Pancreas (tissue), 10 donors: ENCODE data around the gene CCDC137. TPM values are rescaled to one million over a fixed set of nuclear protein-coding genes. Genes with fewer than 3 reads are reported as not detected.

Source experiments
- ATAC-seq, 4 donors: fragments of 200-7000 bp; cut with Tn5 transposase; one replicate each; pipeline versions ENCODE4 v1.8.0 to v1.9.1; 2020; ENCODE audit warnings: mild to moderate bottlenecking in 4 of 4, moderate library complexity in 4 of 4
- DNase-seq, 6 donors: peaks; one replicate each; pipeline ENCODE4 v3.0.0-alpha.2; 2020
- FAIRE-seq: peaks from 2 replicates; lab custom pipeline; 2012; peaks lifted over from hg19 to GRCh38; lab: Jason Lieb, UNC
- H3K27ac ChIP-seq, 4 donors: fragments of 200-600 bp; sonication (generic); 1 replicate in 3 of 4; 2 replicates in 1 of 4; pipeline versions ENCODE4 v1.5.0 to v1.8.0; 2020
- H3K27me3 ChIP-seq, 4 donors: fragments of 200-600 bp; one replicate each; pipeline ENCODE4 v1.8.0; 2021
- H3K36me3 ChIP-seq, 3 donors: fragments of 200-600 bp; sonication (generic) in 1 of 3; one replicate each; pipeline versions ENCODE4 v1.5.0 to v1.8.0; 2020 to 2021
- H3K4me1 ChIP-seq, 3 donors: fragments of 200-600 bp; one replicate each; pipeline ENCODE4 v1.8.0; 2021
- H3K4me3 ChIP-seq, 4 donors: fragments of 200-600 bp; sonication (generic) in 2 of 4; one replicate each; pipeline versions ENCODE4 v1.5.0 to v1.8.0; 2020 to 2021
- H3K9me3 ChIP-seq, 4 donors: fragments of 200-600 bp; one replicate each; pipeline ENCODE4 v1.8.0; 2021
- CTCF ChIP-seq, 4 donors: fragments of 200-600 bp; sonication (generic) in 3 of 4; IDR thresholded peaks; one replicate each; pipeline versions ENCODE4 v1.5.0 to v1.8.0; 2021; ENCODE audit warnings: antibody characterized with exemption in 4 of 4
- WGBS, 2 donors: extraction: QIAGEN DNeasy Blood & Tissue Kit; methylation state at CpG; one replicate each; pipeline ENCODE4 v1.1.7; 2013; 5-methylcytosine and 5-hydroxymethylcytosine counted together
- intact Hi-C, 3 donors: fragments of 100-400 bp; cut with DNase I; formaldehyde crosslinking; loops; one replicate each; pipeline versions ENCODE4 v1.11.1 to v1.14.2; 2022
- microRNA-seq, 2 donors: library from miRNA; unstranded; fragments of <30 nt; microRNA quantifications; one replicate each; pipeline versions ENCODE4 to v1.1.0, GENCODE V29; 2019 to 2020
- polyA plus RNA-seq, 2 donors: library from polyadenylated mRNA; stranded (reverse); fragments of 200-250 nt; gene quantifications; one replicate each; pipeline ENCODE4 v1.2.3, GENCODE V29; 2013
- total RNA-seq, 6 donors: library from RNA; stranded (reverse); fragmentation: NEBNext Ultra II Directional in 4 of 6; extraction: Animal tissue kit (Norgen Biotek cat#: 25700) in 4 of 6; gene quantifications; one replicate each; pipeline versions ENCODE4 v1.2.1 to v1.2.4, GENCODE V29; 2021 to 2023
- donor health status: healthy with polysubstance abuse.
- donor health status: DM: no; HTN: no; CAD: no; lungs with moderate emphysema.
- donor health status: DM: no; HTN: no; CAD: no.
- donor health status: control.
- donor health status: control.
- donor health status: Bipolar disorder and iron deficiency.
- donor health status: DM: yes; HTN: yes; CAD: no.
- donor health status: DM: no; HTN: no; CAD: no.
- donor health status: DM: no; HTN: no; CAD: no.
- donor health status: DM: yes; HTN: yes; CAD: no.

The CCDC137 gene
- total and polyA plus RNA-seq, 8 donors: 2.9 to 50.4 (median 6.8) TPM

DNA sequence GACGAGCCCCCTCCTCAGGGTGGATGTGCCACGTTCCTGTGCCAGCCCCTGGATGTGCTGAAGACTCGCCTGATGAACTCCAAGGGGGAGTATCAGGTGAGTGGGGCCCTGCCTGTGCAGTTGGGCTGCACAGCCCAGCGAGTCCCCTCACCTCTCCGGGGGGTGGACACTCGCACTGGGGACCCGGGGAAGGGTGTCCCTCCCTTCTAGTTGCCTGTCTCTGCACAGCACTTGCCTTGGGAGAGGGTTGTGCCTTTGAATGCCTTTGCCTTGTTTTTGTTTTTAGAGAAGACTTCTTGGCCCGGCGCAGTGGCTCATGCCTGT is 51.2 kb downstream of the CCDC137 start:
- no peaks in the 10 kb centered on the region for H3K9me3 ChIP-seq
- FAIRE-seq: no peak
- 93 to 94% methylated on average over 9 of the region's 9 CpGs for WGBS, 2 donors
- no peak overlapping the region for H3K27ac ChIP-seq
- H3K4me1 ChIP-seq: peaks cover 1 to 25% (median 11%) of the 10 kb centered on the region in 3 donors
- intact Hi-C loops: no loop called here
- no peak for DNase-seq
- no peak for TF ChIP-seq CTCF (IDR thresholded peaks at IDR 0.05)
- ATAC-seq: no peak
- H3K36me3 ChIP-seq: peaks cover 0 to 21% (median 0%) of the 10 kb centered on the region in 3 donors
- H3K4me3 ChIP-seq: no peak overlapping the region
- no peaks in the 10 kb centered on the region for H3K27me3 ChIP-seq

- Histone ChIP-seq H3K9me3 (no peaks in the 10 kb centered on the region), H3K27me3 (no peaks in the 10 kb centered on the region), H3K4me3 (no peak overlapping the region), H3K4me1 (peaks cover 15 to 19% (median 16%) of the 10 kb centered on the region in 3 donors), H3K36me3 (peaks cover 0 to 21% (median 0%) of the 10 kb centered on the region in 3 donors), H3K27ac (no peak overlapping the region)
- FAIRE-seq: no peak
- intact Hi-C loops: no loop called here
- ATAC-seq: no peak
- 86 to 89% methylated on average over 32 of the region's 33 CpGs for WGBS, 2 donors
- no peak for TF ChIP-seq CTCF (IDR thresholded peaks at IDR 0.05)
- DNase-seq: peak in 2 of 6 donors; percentile 52 to 80
These were observed 53.1 kb downstream of the CCDC137 start for GRCh38 chr17:81719410-81720266.

DNA sequence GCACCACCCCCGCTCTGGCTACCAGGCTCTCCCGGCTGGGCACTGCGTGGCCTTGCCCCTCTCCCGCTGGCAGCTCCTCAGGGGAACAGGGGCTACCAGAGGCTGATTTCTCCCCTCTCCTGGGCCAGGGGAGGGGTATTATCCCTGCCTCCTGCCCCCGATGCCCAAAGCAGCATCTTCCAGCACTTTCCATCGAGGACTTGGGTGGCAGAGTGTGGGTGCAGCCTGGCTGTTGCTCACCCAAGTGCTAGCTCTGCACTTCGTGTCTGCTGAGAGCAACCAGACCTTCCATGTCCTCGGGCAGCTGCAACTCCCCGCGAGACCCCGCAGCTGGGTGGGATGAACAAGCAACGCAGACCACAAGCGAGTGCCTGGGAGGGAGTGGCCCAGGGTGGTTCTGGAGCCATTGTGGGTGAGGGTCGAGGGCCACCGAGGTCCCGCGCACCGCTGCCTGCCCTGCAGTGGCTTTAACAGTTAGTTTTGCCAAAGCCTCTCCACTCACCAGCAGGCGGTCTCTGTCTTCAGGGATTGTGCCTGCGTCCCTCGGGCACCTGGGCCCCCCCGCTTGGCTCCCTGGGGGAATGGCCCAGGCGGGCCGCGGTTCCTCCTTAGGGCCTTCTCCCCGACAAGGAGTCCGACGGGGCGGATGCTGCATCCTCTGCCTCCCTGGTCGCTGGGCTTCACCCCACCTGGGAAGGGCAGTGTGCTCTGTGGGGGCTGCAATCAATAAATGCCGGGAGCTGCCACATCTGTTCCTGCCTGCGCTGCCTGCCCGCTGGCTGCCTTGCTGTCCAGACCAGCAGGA is 53.9 kb downstream of the CCDC137 start:
- ATAC-seq (no peak), FAIRE-seq (no peak), DNase-seq (peak in 4 of 6 donors; percentile 26 to 78 (median 54))
- Histone ChIP-seq H3K4me3 (no peak overlapping the region), H3K4me1 (peaks cover 15 to 18% (median 16%) of the 10 kb centered on the region in 3 donors), H3K9me3 (no peaks in the 10 kb centered on the region), H3K27ac (no peak overlapping the region), H3K36me3 (peaks cover 0 to 21% (median 0%) of the 10 kb centered on the region in 3 donors), H3K27me3 (no peaks in the 10 kb centered on the region)
- intact Hi-C loops: no loop called here
- WGBS, 2 donors: 87 to 88% methylated on average over 33 of the region's 33 CpGs
- no peak for TF ChIP-seq CTCF (IDR thresholded peaks at IDR 0.05)

DNA sequence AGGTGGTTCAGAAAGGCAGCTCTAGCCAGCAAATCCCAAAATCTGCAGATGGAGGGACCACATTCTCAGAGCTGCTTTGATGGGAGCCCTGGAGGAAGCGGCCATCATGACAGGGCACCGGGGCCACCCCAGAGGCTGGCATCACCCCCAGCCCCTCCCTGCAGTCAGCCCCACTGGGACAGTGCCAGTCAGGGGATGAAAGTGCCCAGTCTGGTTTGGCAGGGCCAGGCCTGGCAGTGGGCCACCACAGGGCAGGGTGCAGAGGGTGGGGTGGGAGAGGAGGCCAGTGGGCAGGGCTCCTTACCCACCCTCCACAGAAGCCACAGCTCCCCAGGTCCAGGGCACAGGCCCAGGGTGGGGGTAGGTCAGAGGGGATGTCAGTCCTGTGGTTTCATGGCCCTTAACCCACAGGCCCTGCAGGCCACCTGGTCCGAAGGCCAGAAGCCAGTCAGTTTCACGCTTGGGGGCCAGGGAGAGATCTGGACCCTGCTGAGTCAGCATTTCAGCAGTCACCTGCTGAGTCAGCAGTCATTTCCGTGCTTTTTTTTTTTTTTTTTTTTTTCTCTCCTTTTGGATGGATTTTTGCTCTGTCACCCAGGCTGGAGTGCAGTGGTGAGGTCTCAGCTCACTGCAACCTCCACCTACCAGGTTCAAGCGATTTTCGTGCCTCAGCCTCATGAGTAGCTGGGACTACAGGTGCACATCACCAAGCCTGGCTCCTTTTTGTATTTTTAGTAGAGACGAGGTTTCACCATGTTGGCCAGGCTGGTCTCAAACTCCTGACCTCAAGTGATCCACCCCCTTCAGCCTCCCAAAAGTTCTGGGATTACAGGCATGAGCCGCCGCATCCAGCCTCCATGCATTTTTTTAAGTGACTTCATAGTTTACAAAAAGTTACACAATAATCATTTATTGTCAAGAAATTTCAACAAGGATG is 55.9 kb downstream of the CCDC137 start:
- peak overlapping the region in 2 of 4 donors; percentile 44 to 55 for H3K27ac ChIP-seq
- no peak for FAIRE-seq
- H3K4me1 ChIP-seq: peaks cover 15 to 21% (median 21%) of the 10 kb centered on the region in 3 donors
- 21 to 26% methylated on average over 9 to 10 of the region's 10 CpGs for WGBS, 2 donors
- H3K36me3 ChIP-seq: peaks cover 0 to 17% (median 0%) of the 10 kb centered on the region in 3 donors
- intact Hi-C loops: no loop called here
- peak; percentile 92 to 99 (median 97) for DNase-seq
- TF ChIP-seq CTCF (IDR thresholded peaks at IDR 0.05): no peak
- no peak overlapping the region for H3K4me3 ChIP-seq
- ATAC-seq: peak; percentile 89 to 93 (median 90)
- H3K27me3 ChIP-seq: no peaks in the 10 kb centered on the region
- no peaks in the 10 kb centered on the region for H3K9me3 ChIP-seq

Small RNA genes lying within 50 kb of the gene (microRNA-seq; reads per million reads assigned to microRNA genes)
- 0 to 0.29 reads per million in 2 donors for gene MIR6786

Other genes starting within 250 kb of the CCDC137 start
- 1,000 to 10,000 TPM; 1,458 to 2,872 (median 2,024) TPM for gene ACTG1, start 153.9 kb upstream of the CCDC137 start, total RNA-seq
- 1,000 to 10,000 TPM in 1 of 2 donors, 100 to 1,000 TPM in 1; 889 to 1,003 TPM for gene ACTG1, start 153.9 kb upstream of the CCDC137 start, polyA plus RNA-seq
- gene FSCN2, start 138.4 kb upstream of the CCDC137 start, total RNA-seq: 10 to 100 TPM in 4 of 6 donors, 1 to 10 TPM in 2; 7.9 to 11.9 (median 10.7) TPM
- 10 to 100 TPM in 1 of 2 donors, 1 to 10 TPM in 1; 2.5 to 15.3 TPM for gene FSCN2, start 138.4 kb upstream of the CCDC137 start, polyA plus RNA-seq
- 10 to 100 TPM in 5 of 6 donors, 1 to 10 TPM in 1; 9.4 to 17.5 (median 12.2) TPM for gene FAAP100, start 114.4 kb upstream of the CCDC137 start, total RNA-seq
- gene FAAP100, start 114.4 kb upstream of the CCDC137 start, polyA plus RNA-seq: 10 to 100 TPM; 40.0 to 66.0 TPM
- 10 to 100 TPM; 32.8 to 54.8 (median 36.4) TPM for gene NPLOC4, start 29.6 kb upstream of the CCDC137 start, total RNA-seq
- gene NPLOC4, start 29.6 kb upstream of the CCDC137 start, polyA plus RNA-seq: 10 to 100 TPM; 32.5 to 34.8 TPM
- 1 to 10 TPM in 2 of 6 donors, under 1 TPM in 4; 0.24 to 1.5 (median 0.84) TPM for gene TSPAN10, start 29.5 kb upstream of the CCDC137 start, total RNA-seq
- gene TSPAN10, start 29.5 kb upstream of the CCDC137 start, polyA plus RNA-seq: 1 to 10 TPM; 2.0 to 2.2 TPM
- gene PDE6G, start 10.2 kb upstream of the CCDC137 start, total RNA-seq: under 1 TPM in 2 of 6 donors, not detected in 4; 0.31 to 0.37 TPM
- under 1 TPM; 0.47 to 0.49 TPM for gene PDE6G, start 10.2 kb upstream of the CCDC137 start, polyA plus RNA-seq
- gene OXLD1, start 132 bp upstream of the CCDC137 start, total RNA-seq: 10 to 100 TPM in 5 of 6 donors, 1 to 10 TPM in 1; 9.4 to 19.6 (median 13.8) TPM
- 10 to 100 TPM; 48.2 to 57.2 TPM for gene OXLD1, start 132 bp upstream of the CCDC137 start, polyA plus RNA-seq
- gene ARL16, start 17.1 kb downstream of the CCDC137 start, total RNA-seq: 10 to 100 TPM; 10.5 to 18.3 (median 13.1) TPM
- 100 to 1,000 TPM; 102 to 119 TPM for gene ARL16, start 17.1 kb downstream of the CCDC137 start, polyA plus RNA-seq
- 10 to 100 TPM; 39.3 to 56.6 (median 43.0) TPM for gene HGS, start 17.3 kb downstream of the CCDC137 start, total RNA-seq
- gene HGS, start 17.3 kb downstream of the CCDC137 start, polyA plus RNA-seq: 100 to 1,000 TPM; 135 to 174 TPM
- 10 to 100 TPM; 18.1 to 46.6 (median 23.7) TPM for gene MRPL12, start 36.6 kb downstream of the CCDC137 start, total RNA-seq
- gene MRPL12, start 36.6 kb downstream of the CCDC137 start, polyA plus RNA-seq: 10 to 100 TPM; 48.8 to 98.7 TPM
- 10 to 100 TPM; 12.0 to 40.1 (median 17.3) TPM for gene SLC25A10, start 45.5 kb downstream of the CCDC137 start, total RNA-seq
- 10 to 100 TPM; 34.6 to 55.8 TPM for gene SLC25A10, start 45.5 kb downstream of the CCDC137 start, polyA plus RNA-seq
- gene GCGR, start 137.4 kb downstream of the CCDC137 start, total RNA-seq: 1 to 10 TPM in 2 of 6 donors, under 1 TPM in 3, not detected in 1; 0.28 to 2.1 (median 0.79) TPM
- gene GCGR, start 137.4 kb downstream of the CCDC137 start, polyA plus RNA-seq: 10 to 100 TPM in 1 of 2 donors, 1 to 10 TPM in 1; 7.3 to 22.7 TPM
- gene MCRIP1, start 166.6 kb downstream of the CCDC137 start, total RNA-seq: 10 to 100 TPM; 28.9 to 64.0 (median 50.2) TPM
- gene MCRIP1, start 166.6 kb downstream of the CCDC137 start, polyA plus RNA-seq: 100 to 1,000 TPM; 133 to 203 TPM
- under 1 TPM in 1 of 6 donors, not detected in 5; 0.19 TPM for gene PPP1R27, start 168.3 kb downstream of the CCDC137 start, total RNA-seq
- gene PPP1R27, start 168.3 kb downstream of the CCDC137 start, polyA plus RNA-seq: 1 to 10 TPM; 1.1 to 1.5 TPM
- 1,000 to 10,000 TPM; 1,057 to 2,130 (median 1,556) TPM for gene P4HB, start 193.8 kb downstream of the CCDC137 start, total RNA-seq
- gene P4HB, start 193.8 kb downstream of the CCDC137 start, polyA plus RNA-seq: 1,000 to 10,000 TPM in 1 of 2 donors, 100 to 1,000 TPM in 1; 876 to 1,399 TPM
- gene ARHGDIA, start 204.6 kb downstream of the CCDC137 start, total RNA-seq: 100 to 1,000 TPM in 5 of 6 donors, 10 to 100 TPM in 1; 99.5 to 170 (median 160) TPM
- 100 to 1,000 TPM; 157 to 225 TPM for gene ARHGDIA, start 204.6 kb downstream of the CCDC137 start, polyA plus RNA-seq
- gene ALYREF, start 224.8 kb downstream of the CCDC137 start, total RNA-seq: 10 to 100 TPM; 14.4 to 27.8 (median 23.4) TPM
- gene ALYREF, start 224.8 kb downstream of the CCDC137 start, polyA plus RNA-seq: 10 to 100 TPM; 10.3 to 22.6 TPM
- gene ANAPC11, start 225.0 kb downstream of the CCDC137 start, total RNA-seq: 10 to 100 TPM; 33.3 to 45.5 (median 42.5) TPM
- 100 to 1,000 TPM in 1 of 2 donors, 10 to 100 TPM in 1; 95.1 to 112 TPM for gene ANAPC11, start 225.0 kb downstream of the CCDC137 start, polyA plus RNA-seq
- under 1 TPM in 4 of 6 donors, not detected in 2; 0.19 to 0.62 (median 0.34) TPM for gene NPB, start 235.5 kb downstream of the CCDC137 start, total RNA-seq
- under 1 TPM; 0.34 to 0.45 TPM for gene NPB, start 235.5 kb downstream of the CCDC137 start, polyA plus RNA-seq
- gene PCYT2, start 244.7 kb downstream of the CCDC137 start, total RNA-seq: 10 to 100 TPM in 5 of 6 donors, 1 to 10 TPM in 1; 9.0 to 20.7 (median 15.0) TPM
- 10 to 100 TPM; 22.3 to 35.3 TPM for gene PCYT2, start 244.7 kb downstream of the CCDC137 start, polyA plus RNA-seq